HEK293 (cell line): Measurements from ENCODE around the gene GPR63.

Experiments used
- BCL6B ChIP-seq: fragments of 450-650 bp; formaldehyde crosslinking; IDR thresholded peaks from 2 replicates; pipeline ENCODE4 v1.5.1; 2017; ENCODE audit warnings: missing biosample characterization, missing genetic modification characterization
- INSM2 ChIP-seq: fragments of 450-650 bp; formaldehyde crosslinking; IDR thresholded peaks from 2 replicates; pipeline ENCODE4 v1.5.1; 2016; ENCODE audit warnings: missing biosample characterization, missing genetic modification characterization
- REST ChIP-seq: fragments of 450-650 bp; formaldehyde crosslinking; IDR thresholded peaks from 2 replicates; pipeline ENCODE4 v1.5.1; 2016; ENCODE audit warnings: missing biosample characterization, missing genetic modification characterization
- YY2 ChIP-seq: fragments of 450-650 bp; formaldehyde crosslinking; IDR thresholded peaks from 2 replicates; pipeline ENCODE4 v1.5.1; 2016; ENCODE audit warnings: missing biosample characterization, missing genetic modification characterization
- ZBTB20 ChIP-seq: fragments of 450-650 bp; formaldehyde crosslinking; IDR thresholded peaks from 2 replicates; pipeline ENCODE4 v1.5.1; 2016; ENCODE audit warnings: missing biosample characterization, missing genetic modification characterization
- ZBTB26 ChIP-seq: fragments of 450-650 bp; formaldehyde crosslinking; optimal IDR thresholded peaks from 2 replicates; pipeline ENCODE3; 2016; ENCODE audit warnings: missing biosample characterization, mild to moderate bottlenecking, missing genetic modification characterization
- ZBTB7A ChIP-seq: fragments of 450-650 bp; formaldehyde crosslinking; IDR thresholded peaks from 2 replicates; pipeline ENCODE4 v1.5.1; 2016; ENCODE audit warnings: low read depth, missing biosample characterization, missing genetic modification characterization
- ZEB2 ChIP-seq: fragments of 450-650 bp; formaldehyde crosslinking; IDR thresholded peaks from 2 replicates; pipeline ENCODE4 v1.5.1; 2016; ENCODE audit warnings: missing biosample characterization, missing genetic modification characterization
- ZFP69B ChIP-seq: fragments of 450-650 bp; formaldehyde crosslinking; IDR thresholded peaks from 2 replicates; pipeline ENCODE4 v1.5.1; 2016; ENCODE audit warnings: missing biosample characterization, missing genetic modification characterization
- ZNF10 ChIP-seq: fragments of 450-650 bp; formaldehyde crosslinking; IDR thresholded peaks from 2 replicates; pipeline ENCODE4 v1.5.1; 2017; ENCODE audit warnings: missing biosample characterization, missing genetic modification characterization
- ZNF133 ChIP-seq: fragments of 450-650 bp; formaldehyde crosslinking; IDR thresholded peaks from 2 replicates; pipeline ENCODE4 v1.5.1; 2016; ENCODE audit warnings: missing biosample characterization, missing genetic modification characterization
- ZNF140 ChIP-seq: fragments of 450-650 bp; formaldehyde crosslinking; IDR thresholded peaks from 2 replicates; pipeline ENCODE4 v1.5.1; 2016; ENCODE audit warnings: missing biosample characterization, missing genetic modification characterization
- ZNF202 ChIP-seq: fragments of 450-650 bp; formaldehyde crosslinking; IDR thresholded peaks from 2 replicates; pipeline ENCODE4 v1.5.1; 2016; ENCODE audit warnings: missing biosample characterization, missing genetic modification characterization, borderline replicate concordance
- ZNF214 ChIP-seq: fragments of 450-650 bp; formaldehyde crosslinking; IDR thresholded peaks from 2 replicates; pipeline ENCODE4 v1.5.1; 2017; ENCODE audit warnings: missing biosample characterization, mild to moderate bottlenecking, missing genetic modification characterization, borderline replicate concordance
- ZNF221 ChIP-seq: fragments of 450-650 bp; formaldehyde crosslinking; IDR thresholded peaks from 2 replicates; pipeline ENCODE4 v1.5.1; 2017; ENCODE audit warnings: missing biosample characterization, missing genetic modification characterization, borderline replicate concordance
- ZNF24 ChIP-seq: fragments of 450-650 bp; formaldehyde crosslinking; IDR thresholded peaks from 2 replicates; pipeline ENCODE4 v1.5.1; 2016; ENCODE audit warnings: missing biosample characterization, missing genetic modification characterization
- ZNF26 ChIP-seq: fragments of 450-650 bp; formaldehyde crosslinking; IDR thresholded peaks from 2 replicates; pipeline ENCODE4 v1.5.1; 2016; ENCODE audit warnings: missing biosample characterization, missing genetic modification characterization
- ZNF266 ChIP-seq: fragments of 450-650 bp; formaldehyde crosslinking; IDR thresholded peaks from 2 replicates; pipeline ENCODE4 v1.5.1; 2016; ENCODE audit warnings: missing biosample characterization, missing genetic modification characterization, low read depth
- ZNF350 ChIP-seq: fragments of 450-650 bp; formaldehyde crosslinking; IDR thresholded peaks from 2 replicates; pipeline ENCODE4 v1.5.0; 2017; ENCODE audit warnings: missing biosample characterization, mild to moderate bottlenecking, missing genetic modification characterization
- ZNF449 ChIP-seq: fragments of 450-650 bp; formaldehyde crosslinking; IDR thresholded peaks from 2 replicates; pipeline ENCODE4 v1.5.1; 2017; ENCODE audit warnings: missing biosample characterization, mild to moderate bottlenecking, missing genetic modification characterization, moderate library complexity
- ZNF549 ChIP-seq: fragments of 450-650 bp; IDR thresholded peaks from 2 replicates; pipeline ENCODE4 v1.5.1; 2018; ENCODE audit warnings: missing biosample characterization, missing genetic modification characterization, mild to moderate bottlenecking, inconsistent platforms, moderate library complexity
- ZNF596 ChIP-seq: fragments of 450-650 bp; IDR thresholded peaks from 2 replicates; pipeline ENCODE4 v1.5.0; 2018; ENCODE audit warnings: missing biosample characterization, mild to moderate bottlenecking, missing genetic modification characterization, moderate library complexity
- ZNF600 ChIP-seq: fragments of 450-650 bp; formaldehyde crosslinking; IDR thresholded peaks from 2 replicates; pipeline ENCODE4 v1.5.1; 2016; ENCODE audit warnings: missing biosample characterization, missing genetic modification characterization
- ZNF610 ChIP-seq: fragments of 450-650 bp; formaldehyde crosslinking; IDR thresholded peaks from 2 replicates; pipeline ENCODE4 v1.5.1; 2016; ENCODE audit warnings: missing biosample characterization, missing genetic modification characterization, borderline replicate concordance
- ZNF626 ChIP-seq: fragments of 450-650 bp; sonication (Bioruptor Pico); formaldehyde crosslinking; IDR thresholded peaks from 2 replicates; pipeline ENCODE4 v1.5.1; 2018; ENCODE audit warnings: missing biosample characterization, missing genetic modification characterization, inconsistent platforms
- ZNF639 ChIP-seq: fragments of 450-650 bp; formaldehyde crosslinking; IDR thresholded peaks from 2 replicates; pipeline ENCODE4 v1.5.1; 2016; ENCODE audit warnings: missing biosample characterization, missing genetic modification characterization
- ZNF654 ChIP-seq: fragments of 450-650 bp; formaldehyde crosslinking; IDR thresholded peaks from 2 replicates; pipeline ENCODE4 v1.5.1; 2016; ENCODE audit warnings: low read depth, missing biosample characterization, missing genetic modification characterization
- ZNF664 ChIP-seq: fragments of 450-650 bp; formaldehyde crosslinking; IDR thresholded peaks from 2 replicates; pipeline ENCODE4 v1.5.1; 2016; ENCODE audit warnings: missing biosample characterization, missing genetic modification characterization
- ZNF777 ChIP-seq: fragments of 450-650 bp; formaldehyde crosslinking; IDR thresholded peaks from 2 replicates; pipeline ENCODE4 v1.5.1; 2017; ENCODE audit warnings: missing biosample characterization, missing genetic modification characterization, borderline replicate concordance

The GPR63 gene

GRCh38 chr6:96811670-96812069 is 25.6 kb downstream of the GPR63 start (continued):
- TF ChIP-seq REST (peak; percentile 91), BCL6B (tag by site-specific recombination) (no peak), ZNF26 (tag by site-specific recombination) (no peak), ZNF350 (tag by site-specific recombination) (no peak), ZNF610 (tag by site-specific recombination) (no peak), ZNF777 (tag by site-specific recombination) (no peak), ZNF549 (no peak), ZNF10 (tag by site-specific recombination) (no peak; the same call in 1 of the 2 replicates), ZNF133 (tag by site-specific recombination) (no peak), ZEB2 (tag by site-specific recombination) (no peak), ZFP69B (tag by site-specific recombination) (no peak), ZNF214 (tag by site-specific recombination) (peak; percentile 68; the same call in 1 of the 2 replicates), ZNF24 (peak; percentile 53; the same call in 1 of the 2 replicates), ZNF266 (peak; percentile 90), ZNF140 (peak; percentile 97), YY2 (tag by site-specific recombination) (no peak), ZBTB20 (tag by site-specific recombination) (no peak), ZNF202 (tag by site-specific recombination) (peak; percentile 94), ZNF449 (tag by site-specific recombination) (no peak), ZBTB26 (tag by site-specific recombination) (no peak), ZNF654 (peak; percentile 60), ZNF221 (tag by site-specific recombination) (no peak), ZNF626 (tag by site-specific recombination) (no peak), INSM2 (tag by site-specific recombination) (no peak), ZNF639 (tag by site-specific recombination) (peak; percentile 70; the same call in 1 of the 2 replicates), ZNF600 (tag by site-specific recombination) (no peak), ZBTB7A (tag by site-specific recombination) (no peak), ZNF664 (tag by site-specific recombination) (peak; percentile 80), ZNF596 (tag by site-specific recombination) (no peak)
